Gastroesophageal sphincter (tissue), 3 donors: ENCODE results near the gene CPED1.

Experiments
- POLR2A ChIP-seq, 2 donors: fragments of 450-650 bp; IDR thresholded peaks; one replicate each; pipeline ENCODE4 v1.6.1; 2017; ENCODE audit warnings: antibody characterized with exemption in 2 of 2, mild to moderate bottlenecking in 2 of 2, moderate library complexity in 1 of 2
- TF ChIP-seq, protein P1 (sequence below), 4 experiments: fragments of 200-600 bp in 2 of 4; fragments of 450-650 bp in 2 of 4; sonication (generic) in 1 of 4; IDR thresholded peaks; one replicate each; pipeline ENCODE4 v1.5.1; 2017 to 2019; ENCODE audit warnings: antibody characterized with exemption in 4 of 4, mild to moderate bottlenecking in 2 of 4, moderate library complexity in 2 of 4

DNA sequence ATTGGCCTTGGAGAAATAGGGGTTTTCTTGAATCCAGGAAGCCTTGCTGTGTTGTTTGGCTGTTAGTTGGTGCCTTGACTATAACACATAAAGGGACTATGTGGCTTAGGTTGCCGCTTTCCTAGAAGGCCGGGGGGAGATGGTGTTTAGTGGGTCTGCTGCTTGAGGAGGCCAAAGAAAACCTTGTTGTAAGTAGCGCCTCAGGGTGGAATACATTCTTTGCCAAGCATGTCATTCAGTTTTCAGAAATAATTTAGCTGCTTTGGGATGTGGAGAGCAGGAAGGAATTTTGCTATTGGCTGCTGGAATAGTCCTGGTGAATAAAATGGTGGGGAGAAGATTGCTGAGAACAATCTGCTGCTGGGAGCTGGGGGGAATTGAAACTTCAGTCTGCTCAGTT lies 207.4 kb downstream of the CPED1 start:
- TF ChIP-seq POLR2A (IDR thresholded peaks at IDR 0.05), result no peak
- TF ChIP-seq, protein P1, sequence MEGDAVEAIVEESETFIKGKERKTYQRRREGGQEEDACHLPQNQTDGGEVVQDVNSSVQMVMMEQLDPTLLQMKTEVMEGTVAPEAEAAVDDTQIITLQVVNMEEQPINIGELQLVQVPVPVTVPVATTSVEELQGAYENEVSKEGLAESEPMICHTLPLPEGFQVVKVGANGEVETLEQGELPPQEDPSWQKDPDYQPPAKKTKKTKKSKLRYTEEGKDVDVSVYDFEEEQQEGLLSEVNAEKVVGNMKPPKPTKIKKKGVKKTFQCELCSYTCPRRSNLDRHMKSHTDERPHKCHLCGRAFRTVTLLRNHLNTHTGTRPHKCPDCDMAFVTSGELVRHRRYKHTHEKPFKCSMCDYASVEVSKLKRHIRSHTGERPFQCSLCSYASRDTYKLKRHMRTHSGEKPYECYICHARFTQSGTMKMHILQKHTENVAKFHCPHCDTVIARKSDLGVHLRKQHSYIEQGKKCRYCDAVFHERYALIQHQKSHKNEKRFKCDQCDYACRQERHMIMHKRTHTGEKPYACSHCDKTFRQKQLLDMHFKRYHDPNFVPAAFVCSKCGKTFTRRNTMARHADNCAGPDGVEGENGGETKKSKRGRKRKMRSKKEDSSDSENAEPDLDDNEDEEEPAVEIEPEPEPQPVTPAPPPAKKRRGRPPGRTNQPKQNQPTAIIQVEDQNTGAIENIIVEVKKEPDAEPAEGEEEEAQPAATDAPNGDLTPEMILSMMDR (IDR thresholded peaks at IDR 0.05), result no peak
